KOPT-K1 (cell line): ENCODE data around the gene GCN1.
"Not testable (repeated sequence)": the region's sequence is repeated elsewhere in the genome, so short reads cannot be mapped to it uniquely, and the experiment has no call there.

ENCODE experiments used
- H3K27ac ChIP-seq: fragments of 200-600 bp; sonication (generic); 2 replicates; pipeline ENCODE4 v1.5.1; 2016; ENCODE audit warnings: antibody characterized with exemption, mild to moderate bottlenecking, low read depth, low read length; ENCODE audit not compliant: poor library complexity, severe bottlenecking
- H3K36me3 ChIP-seq: fragments of 200-600 bp; sonication (generic); 2 replicates; pipeline ENCODE4 v1.5.1; 2017; ENCODE audit warnings: antibody characterized with exemption, mild to moderate bottlenecking, low read length, moderate library complexity; ENCODE audit not compliant: insufficient read depth
- H3K9me3 ChIP-seq: fragments of 200-600 bp; sonication (generic); 2 replicates; pipeline ENCODE4 v1.5.1; 2017; ENCODE audit warnings: antibody characterized with exemption, low read length, mild to moderate bottlenecking; ENCODE audit not compliant: insufficient read depth, poor library complexity, severe bottlenecking

Gene GCN1

DNA sequence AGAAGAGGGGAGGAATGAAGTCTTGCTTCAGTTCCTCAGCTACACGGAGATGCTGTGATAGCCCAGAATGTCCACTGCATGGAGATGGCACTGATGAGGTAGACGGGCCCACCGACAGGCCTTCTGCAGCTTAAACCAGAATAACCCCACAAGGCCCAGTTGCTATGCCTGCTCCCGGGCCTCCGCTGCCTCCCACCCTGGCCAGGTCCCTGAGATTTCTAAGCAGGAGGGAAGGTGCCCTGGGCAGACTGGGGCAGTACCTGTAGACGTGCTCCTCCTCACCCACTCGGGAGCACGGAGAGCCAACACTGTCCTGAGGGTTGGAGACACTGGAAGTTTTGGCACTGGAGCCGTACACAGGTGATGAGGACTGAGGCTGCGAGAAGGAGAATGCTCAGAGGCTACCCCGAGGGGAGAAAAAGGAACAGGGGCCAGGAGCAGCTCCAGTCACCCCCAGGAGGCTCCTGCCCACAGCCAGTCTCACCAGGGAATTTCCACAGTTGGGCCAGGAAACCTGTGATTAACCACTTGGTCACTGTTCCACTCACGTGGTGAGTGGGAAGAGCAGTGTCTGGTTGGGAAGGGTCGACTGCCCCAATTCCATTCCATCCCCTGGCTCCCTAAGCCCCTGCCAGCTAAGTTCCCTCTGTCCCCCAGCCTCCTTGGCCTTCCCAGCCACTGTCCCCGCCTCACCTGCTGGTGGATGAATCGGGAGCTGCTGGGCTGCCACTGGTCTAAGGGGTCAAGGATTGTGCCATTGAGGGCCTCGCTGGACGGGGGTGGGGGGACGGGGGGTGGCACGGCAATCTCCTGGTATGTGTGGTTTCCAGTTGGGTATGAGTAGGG is 29.2 kb upstream of the GCN1 start:
- Histone ChIP-seq H3K36me3 (no peaks in the 10 kb centered on the region), H3K27ac (no peak overlapping the region), H3K9me3 (no peaks in the 10 kb centered on the region)

DNA sequence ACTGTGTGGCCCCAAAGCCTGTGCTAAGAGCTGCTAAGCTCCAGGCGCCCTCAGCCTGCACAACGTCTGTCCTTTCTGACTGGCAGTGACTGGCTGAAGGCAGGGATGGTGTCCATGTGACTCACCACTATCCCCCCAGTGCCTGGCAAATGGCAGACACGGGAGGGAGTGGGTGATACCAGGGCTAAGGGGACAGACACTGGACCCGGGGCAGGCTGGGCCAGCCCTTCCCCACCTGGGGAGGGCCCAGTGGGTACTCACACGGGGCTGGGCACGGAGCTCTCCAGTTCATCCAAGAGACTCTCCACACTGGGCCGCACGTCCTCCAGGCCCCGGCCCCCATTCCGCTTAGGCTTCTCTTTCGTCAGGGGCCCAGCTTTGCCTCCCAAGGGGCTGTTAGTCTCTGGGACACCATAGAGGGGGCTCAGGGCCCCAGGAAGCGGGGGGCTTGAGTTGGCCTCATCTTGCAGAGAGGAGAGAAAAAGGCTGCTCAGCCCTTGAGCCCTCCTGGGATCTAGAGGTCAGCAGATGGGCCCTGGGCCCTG is 27.8 kb upstream of the GCN1 start:
- Histone ChIP-seq H3K36me3 (no peaks in the 10 kb centered on the region), H3K9me3 (no peaks in the 10 kb centered on the region), H3K27ac (no peak overlapping the region)

GRCh38 chr12:120221576-120221900 is 27.0 kb upstream of the GCN1 start:
- Histone ChIP-seq H3K27ac (no peak overlapping the region), H3K36me3 (no peaks in the 10 kb centered on the region), H3K9me3 (no peaks in the 10 kb centered on the region)

DNA sequence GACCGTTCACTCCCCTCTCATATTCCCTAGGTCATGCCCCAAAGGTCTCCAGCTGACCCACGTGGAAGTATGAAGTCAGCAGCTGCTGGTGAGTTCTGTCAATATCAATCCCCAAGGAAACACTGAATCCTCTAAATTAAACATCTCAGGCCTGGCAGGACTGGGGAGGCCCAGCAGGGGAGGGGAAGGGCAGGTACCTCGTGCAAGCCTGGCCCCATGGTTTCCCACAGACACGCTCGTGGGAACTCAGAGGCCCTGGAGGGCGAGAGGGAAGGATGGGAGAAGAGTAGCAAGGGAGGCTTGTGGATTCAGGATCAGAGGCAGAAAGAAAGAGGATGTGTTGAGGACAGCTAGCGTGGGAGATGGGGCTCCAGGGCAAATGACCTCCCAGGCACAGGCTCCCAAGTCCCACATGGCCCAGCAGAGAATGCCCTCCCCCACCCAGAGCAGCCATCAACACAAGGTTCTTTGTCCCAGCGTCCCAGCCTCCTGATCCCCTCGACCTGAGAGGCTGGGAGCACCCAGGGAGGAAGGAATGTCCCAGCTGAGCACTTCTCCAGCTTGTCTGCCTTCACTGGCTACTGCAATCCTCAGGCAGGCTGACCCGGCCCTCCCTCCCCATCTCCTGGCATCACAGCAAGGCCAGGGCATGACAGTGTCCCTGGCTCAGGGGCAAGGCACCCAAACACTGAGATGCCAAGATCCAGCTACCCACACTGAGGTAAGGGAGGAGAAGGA is 26.5 kb upstream of the GCN1 start:
- Histone ChIP-seq H3K36me3 (no peaks in the 10 kb centered on the region), H3K27ac (no peak overlapping the region), H3K9me3 (no peaks in the 10 kb centered on the region)

DNA sequence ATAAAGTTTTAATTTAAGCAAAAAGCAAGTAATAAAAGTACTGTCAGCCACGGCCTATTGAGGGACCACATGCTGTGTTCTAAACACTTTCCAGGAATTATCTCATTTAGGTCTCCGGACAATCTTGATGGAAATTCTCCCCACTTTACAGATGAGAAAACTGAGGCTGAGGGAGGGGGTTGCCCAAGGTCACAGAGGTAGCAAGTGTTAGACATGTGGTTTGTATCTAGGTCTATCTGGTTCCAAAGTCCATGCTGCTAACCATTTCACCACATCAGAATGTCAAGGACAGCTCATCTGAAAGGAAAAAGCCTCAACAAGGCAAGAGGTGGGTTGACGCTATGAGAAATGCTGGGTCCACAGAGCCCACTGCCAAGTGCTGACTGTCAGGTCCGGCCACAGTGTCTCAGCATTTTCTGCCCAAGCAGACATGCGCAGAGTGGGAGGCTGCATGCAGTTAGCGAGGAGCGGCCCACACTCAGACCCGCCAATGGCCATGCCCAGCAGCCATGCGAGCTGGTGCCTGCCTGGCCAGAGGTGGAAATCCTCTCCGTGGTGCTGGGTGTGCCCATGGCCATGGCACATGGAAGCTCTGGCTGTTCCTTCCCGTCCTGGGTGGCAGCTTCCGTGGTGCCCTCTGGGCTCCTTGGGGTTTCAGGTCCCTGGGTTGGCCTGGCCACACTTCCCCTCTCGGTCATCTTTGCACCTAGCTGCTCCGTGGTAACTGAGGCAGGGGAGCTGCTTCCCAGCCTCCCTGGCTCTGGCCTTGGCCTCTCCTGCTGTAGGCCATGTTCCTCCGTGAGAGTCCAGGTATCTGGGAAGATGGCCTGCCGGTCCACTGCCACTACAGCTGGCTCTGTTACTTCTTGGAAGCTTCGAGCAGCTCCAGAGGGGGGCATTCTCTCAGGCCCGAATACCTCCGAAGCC is 24.4 kb upstream of the GCN1 start:
- H3K9me3 ChIP-seq: no peaks in the 10 kb centered on the region
- no peaks in the 10 kb centered on the region for H3K36me3 ChIP-seq
- H3K27ac ChIP-seq: no peak overlapping the region

- 0 out of 2 replicates have a peak, but pooled peaks cover 4% of the 10 kb centered on the region for H3K36me3 ChIP-seq
- H3K27ac ChIP-seq: no peak overlapping the region
- no peaks in the 10 kb centered on the region for H3K9me3 ChIP-seq
These were observed 22.5 kb upstream of the GCN1 start for GRCh38 chr12:120216742-120217605.

- no peak overlapping the region for H3K27ac ChIP-seq
- 0 out of 2 replicates have a peak, but pooled peaks cover 8% of the 10 kb centered on the region for H3K36me3 ChIP-seq
These were observed 21.5 kb upstream of the GCN1 start for GRCh38 chr12:120215766-120216735.

GRCh38 chr12:120215357-120215735 is 20.8 kb upstream of the GCN1 start:
- no peak overlapping the region for H3K27ac ChIP-seq
- no peaks in the 10 kb centered on the region for H3K9me3 ChIP-seq
- H3K36me3 ChIP-seq: peaks cover 10% of the 10 kb centered on the region; the same call in 1 of the 2 replicates

More at GRCh38 chr12:120215766-120216735, 21.5 kb upstream of the GCN1 start:
- no peaks in the 10 kb centered on the region for H3K9me3 ChIP-seq

DNA sequence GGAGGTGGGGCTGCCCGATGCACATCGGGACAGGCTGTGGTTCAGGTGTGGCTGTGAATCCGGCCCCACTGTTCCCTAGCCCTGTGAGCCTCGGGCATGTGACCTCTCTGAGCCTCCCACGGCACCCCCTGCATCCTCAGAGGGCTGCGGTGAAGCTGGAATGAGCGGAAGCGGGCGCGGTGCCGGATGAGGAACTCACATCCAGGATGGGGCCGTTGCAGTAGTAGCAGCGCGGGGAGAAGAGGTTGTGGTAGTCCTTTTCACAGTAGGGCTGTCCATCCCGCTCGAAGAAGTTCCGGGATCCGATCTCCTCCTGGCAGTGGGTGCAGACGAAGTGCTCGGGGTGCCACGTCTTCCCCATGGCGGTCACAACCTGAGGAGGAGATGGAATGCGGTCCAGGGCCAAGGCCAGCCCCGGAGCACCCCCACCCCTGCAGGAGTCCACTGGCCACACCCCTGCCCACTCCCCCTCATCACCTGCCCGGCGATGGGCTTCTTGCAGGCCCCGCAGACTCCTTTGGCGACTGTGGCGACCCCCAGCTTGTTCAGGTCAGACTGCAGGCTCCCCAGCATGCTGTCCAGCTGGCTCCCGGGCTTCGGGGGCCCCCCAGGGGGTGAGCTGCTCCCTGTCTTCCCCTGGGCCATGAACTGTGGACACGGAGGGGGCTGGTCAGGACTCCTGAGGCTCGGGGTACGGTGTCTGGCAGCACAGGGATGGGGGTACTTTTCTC is 20.3 kb upstream of the GCN1 start:
- H3K27ac ChIP-seq: no peak overlapping the region
- H3K36me3 ChIP-seq: peaks cover 16% of the 10 kb centered on the region
- no peaks in the 10 kb centered on the region for H3K9me3 ChIP-seq

DNA sequence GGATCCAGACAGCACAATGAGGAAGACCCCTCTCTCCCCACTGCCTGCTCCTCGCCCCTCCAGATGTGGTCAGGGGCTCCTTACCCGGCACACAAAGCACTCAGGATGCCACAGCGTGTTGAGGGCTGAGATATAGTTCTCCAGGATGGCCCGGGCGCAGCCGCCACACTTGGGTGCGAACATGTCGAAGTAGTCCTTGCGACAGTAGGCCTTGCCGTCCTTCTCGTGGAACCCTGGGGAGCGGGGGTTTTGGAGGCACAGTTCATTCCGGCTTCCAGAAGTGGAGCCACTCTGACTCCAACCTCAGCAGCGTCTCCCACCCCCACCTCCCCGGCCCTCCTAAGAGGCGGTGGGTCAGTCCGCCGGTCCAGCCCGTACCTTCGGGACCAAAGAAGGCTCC is 19.2 kb upstream of the GCN1 start:
- no peaks in the 10 kb centered on the region for H3K9me3 ChIP-seq
- H3K27ac ChIP-seq: no peak overlapping the region
- H3K36me3 ChIP-seq: peaks cover 18% of the 10 kb centered on the region

DNA sequence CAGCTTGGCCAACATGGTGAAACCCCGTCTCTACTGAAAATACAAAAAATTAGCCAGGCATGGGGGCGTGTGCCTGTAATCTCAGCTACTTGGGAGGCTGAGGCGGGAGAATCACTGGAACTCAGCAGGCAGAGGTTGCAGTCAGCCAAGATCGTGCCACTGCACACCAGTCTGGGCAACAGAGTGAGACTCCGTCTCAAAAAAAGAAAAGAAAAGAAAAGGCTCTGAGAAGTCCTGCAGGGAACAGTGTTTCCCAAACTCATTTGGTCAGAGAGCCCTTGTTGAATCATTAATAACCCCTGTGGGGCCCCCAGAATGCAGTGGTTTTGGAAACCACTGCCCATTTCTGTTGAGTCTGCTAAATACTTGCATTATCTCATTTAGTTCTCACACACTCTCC is 18.7 kb upstream of the GCN1 start:
- H3K9me3 ChIP-seq, H3K27ac ChIP-seq: not testable (repeated sequence)
- peaks cover 18% of the 10 kb centered on the region for H3K36me3 ChIP-seq

DNA sequence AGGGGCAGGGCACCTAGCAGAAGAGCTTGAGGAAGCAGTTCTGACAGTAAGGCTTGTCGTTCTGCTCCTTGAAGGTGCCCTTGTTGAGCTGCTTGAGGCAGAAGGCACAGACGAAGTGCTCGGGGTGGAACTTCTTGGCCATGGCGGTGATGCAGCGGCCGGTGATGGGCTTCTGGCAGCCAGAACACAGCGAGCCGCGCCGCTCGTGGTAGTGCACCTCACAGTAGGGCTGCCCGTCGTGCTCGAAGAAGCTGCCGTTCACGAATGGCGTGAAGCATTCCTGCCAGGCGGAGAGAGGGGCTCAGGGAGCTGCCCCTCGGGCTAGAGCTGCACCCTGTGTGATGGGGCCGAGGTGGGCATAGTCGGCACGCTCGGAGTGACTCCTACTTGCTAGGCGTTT is 17.8 kb upstream of the GCN1 start:
- Histone ChIP-seq H3K9me3 (no peaks in the 10 kb centered on the region), H3K27ac (no peak overlapping the region), H3K36me3 (peaks cover 25% of the 10 kb centered on the region)

GRCh38 chr12:120211904-120212283 is 17.4 kb upstream of the GCN1 start:
- Histone ChIP-seq H3K9me3 (no peaks in the 10 kb centered on the region), H3K27ac (no peak overlapping the region), H3K36me3 (peaks cover 28% of the 10 kb centered on the region)
